Measurements from ENCODE around the gene NIPBL. TPM values are rescaled to one million over a fixed set of nuclear protein-coding genes. Genes with fewer than 3 reads are reported as not detected.

NIPBL gene
- total RNA-seq, 1 experiment from 2014 or later = 61.3 TPM

- no peak overlapping the region for H2BK15ac ChIP-seq (ENCODE audit: low read depth, low read length)
- Mint-ChIP-seq H3K4me1 (no peaks in the 10 kb centered on the region), H3K27me3 (ENCODE audit: low read depth) (no peaks in the 10 kb centered on the region), H3K9me3 (no peaks in the 10 kb centered on the region), H3K36me3 (ENCODE audit: insufficient read depth in 1 of 3, low read depth in 3 of 3) (peaks cover 9 to 32% (median 28%) of the 10 kb centered on the region in 3 experiments; a peak in 5 of 7 replicates), H3K4me3 (no peak overlapping the region), H3K27ac (no peak overlapping the region)
- H3K18ac ChIP-seq (ENCODE audit: insufficient read length, low read depth, low read length) = no peak overlapping the region
- no peaks in the 10 kb centered on the region for H3K79me2 ChIP-seq (ENCODE audit: insufficient read depth, low read length)
- H3K9me3 ChIP-seq (ENCODE audit: control insufficient read depth, low read depth, low read length) = no peaks in the 10 kb centered on the region
- H3K23me2 ChIP-seq (ENCODE audit: insufficient read length, low read depth, low read length, poor library complexity, severe bottlenecking) = no peaks in the 10 kb centered on the region
- no peak overlapping the region for H3K27ac ChIP-seq (ENCODE audit: insufficient read length, low read depth, low read length)
- no peak overlapping the region for H2AFZ ChIP-seq (ENCODE audit: low read length)
- WGBS (ENCODE audit: extremely low coverage, insufficient read length, low lambda C conversion rate) = no CpG with 5 or more reads among the region's 2 CpGs
- no peak overlapping the region for H4K8ac ChIP-seq (replicated peaks; ENCODE audit: insufficient read length, low read depth, low read length)
- H3K79me1 ChIP-seq (ENCODE audit: insufficient read depth, low read depth, low read length, poor library complexity, severe bottlenecking) = no peaks in the 10 kb centered on the region
- no peaks in the 10 kb centered on the region for H4K20me1 ChIP-seq (ENCODE audit: control insufficient read depth, insufficient read depth, insufficient read length)
- no peak overlapping the region for H3T11ph ChIP-seq (ENCODE audit: low read length)
- H4K91ac ChIP-seq (ENCODE audit: insufficient read length, low read depth, low read length) = no peak overlapping the region
- H3K14ac ChIP-seq (ENCODE audit: insufficient read depth, low read length) = no peak overlapping the region
- no peak overlapping the region for H2BK5ac ChIP-seq (ENCODE audit: insufficient read length, low read length)
- no peak overlapping the region for H2BK120ac ChIP-seq (ENCODE audit: low read depth, low read length, poor library complexity, severe bottlenecking)
- H2BK20ac ChIP-seq (ENCODE audit: low read depth, low read length, poor library complexity, severe bottlenecking) = no peak overlapping the region
- H3K23ac ChIP-seq (ENCODE audit: insufficient read length, low read depth, low read length) = no peak overlapping the region
- no peak overlapping the region for H3K56ac ChIP-seq (ENCODE audit: insufficient read length, low read depth, low read length)
- no peak for DNase-seq
- no peak for TF ChIP-seq CTCF (conservative IDR thresholded peaks at IDR 0.05)
- H3K4me2 ChIP-seq (ENCODE audit: insufficient read depth, insufficient read length, low read length) = no peak overlapping the region
- no peak overlapping the region for H2BK12ac ChIP-seq (ENCODE audit: insufficient read length, low read depth, low read length)
- no peak overlapping the region for H3K9ac ChIP-seq (ENCODE audit: extremely low read depth, insufficient read length, low read length)
- H3K27me3 ChIP-seq (ENCODE audit: insufficient read depth, low read length) = no peaks in the 10 kb centered on the region
- H2AK5ac ChIP-seq (ENCODE audit: insufficient read length, low read length) = no peak overlapping the region
- no peak overlapping the region for H3K4ac ChIP-seq (ENCODE audit: low read depth, low read length)
- no peak overlapping the region for H4K5ac ChIP-seq (ENCODE audit: insufficient read length, low read depth, low read length)
- no peaks in the 10 kb centered on the region for H3K4me1 ChIP-seq (ENCODE audit: insufficient read depth, low read length)
These were observed 82.0 kb downstream of the NIPBL start for GRCh38 chr5:36958612-36959011.

All from H9 (cell line).